Muscle layer of duodenum (tissue), 2 donors: Measurements from ENCODE around the gene PIK3R3.

ENCODE experiments used
- H3K27ac ChIP-seq: one replicate; pipeline ENCODE4 v1.7.0; 2013; ENCODE audit warnings: mild to moderate bottlenecking, low read length
- H3K27me3 ChIP-seq: one replicate; pipeline ENCODE4 v1.7.0; 2013; ENCODE audit warnings: low read depth, mild to moderate bottlenecking, control low read depth, low read length
- H3K36me3 ChIP-seq, 2 donors: one replicate each; pipeline ENCODE4 v1.7.0; 2013; ENCODE audit warnings: low read length in 2 of 2, control low read depth in 1 of 2, mild to moderate bottlenecking in 1 of 2; ENCODE audit not compliant: insufficient read depth in 2 of 2, control insufficient read depth in 1 of 2
- H3K4me1 ChIP-seq, 2 donors: one replicate each; pipeline ENCODE4 v1.7.0; 2013; ENCODE audit warnings: low read length in 2 of 2, mild to moderate bottlenecking in 2 of 2, control low read depth in 1 of 2, moderate library complexity in 1 of 2; ENCODE audit not compliant: insufficient read depth in 2 of 2, control insufficient read depth in 1 of 2
- H3K4me3 ChIP-seq, 2 donors: one replicate each; pipeline ENCODE4 v1.7.0; 2013; ENCODE audit warnings: low read length in 2 of 2, low read depth in 1 of 2, mild to moderate bottlenecking in 1 of 2
- H3K9me3 ChIP-seq, 2 donors: one replicate each; pipeline ENCODE4 v1.7.0; 2013; ENCODE audit warnings: low read length in 2 of 2, control low read depth in 1 of 2, mild to moderate bottlenecking in 1 of 2; ENCODE audit not compliant: control insufficient read depth in 1 of 2
- donor health status: healthy.

The PIK3R3 gene

GRCh38 chr1:46013581-46013980, 118.8 kb downstream of the PIK3R3 start:
- H3K36me3 ChIP-seq, result peaks cover 25 to 33% of the 10 kb centered on the region in 2 donors

GRCh38 chr1:46012236-46012635, 120.2 kb downstream of the PIK3R3 start:
- H3K4me3 ChIP-seq, result no peak overlapping the region
- no peak overlapping the region for H3K27ac ChIP-seq
- H3K9me3 ChIP-seq, result no peaks in the 10 kb centered on the region
- peaks cover 39 to 46% of the 10 kb centered on the region in 2 donors for H3K36me3 ChIP-seq
- H3K27me3 ChIP-seq, result no peaks in the 10 kb centered on the region
- no peaks in the 10 kb centered on the region for H3K4me1 ChIP-seq

More at GRCh38 chr1:46013581-46013980, 118.8 kb downstream of the PIK3R3 start:
- Histone ChIP-seq H3K4me1 (no peaks in the 10 kb centered on the region), H3K9me3 (no peaks in the 10 kb centered on the region), H3K4me3 (no peak overlapping the region), H3K27me3 (no peaks in the 10 kb centered on the region), H3K27ac (no peak overlapping the region)

- H3K4me1 ChIP-seq, result no peaks in the 10 kb centered on the region
- no peaks in the 10 kb centered on the region for H3K27me3 ChIP-seq
- peaks cover 46 to 51% of the 10 kb centered on the region in 2 donors for H3K36me3 ChIP-seq
- H3K27ac ChIP-seq, result no peak overlapping the region
- no peaks in the 10 kb centered on the region for H3K9me3 ChIP-seq
- H3K4me3 ChIP-seq, result no peak overlapping the region
Observed at GRCh38 chr1:46011121-46011695, 121.2 kb downstream of the PIK3R3 start.

GRCh38 chr1:46010611-46011010, 121.8 kb downstream of the PIK3R3 start:
- H3K4me3 ChIP-seq, result no peak overlapping the region
- H3K27me3 ChIP-seq, result no peaks in the 10 kb centered on the region
- no peaks in the 10 kb centered on the region for H3K9me3 ChIP-seq
- no peak overlapping the region for H3K27ac ChIP-seq
- peaks cover 46 to 51% of the 10 kb centered on the region in 2 donors for H3K36me3 ChIP-seq
- H3K4me1 ChIP-seq, result no peaks in the 10 kb centered on the region

- no peaks in the 10 kb centered on the region for H3K4me1 ChIP-seq
- H3K9me3 ChIP-seq, result no peaks in the 10 kb centered on the region
- H3K27ac ChIP-seq, result no peak overlapping the region
- no peaks in the 10 kb centered on the region for H3K27me3 ChIP-seq
- peaks cover 46 to 51% of the 10 kb centered on the region in 2 donors for H3K36me3 ChIP-seq
- no peak overlapping the region for H3K4me3 ChIP-seq
Observed at GRCh38 chr1:46008585-46008984, 123.8 kb downstream of the PIK3R3 start.

- Histone ChIP-seq H3K27ac (no peak overlapping the region), H3K27me3 (no peaks in the 10 kb centered on the region), H3K4me3 (no peak overlapping the region), H3K36me3 (peaks cover 33 to 40% of the 10 kb centered on the region in 2 donors), H3K9me3 (no peaks in the 10 kb centered on the region), H3K4me1 (no peaks in the 10 kb centered on the region)
Observed at GRCh38 chr1:46005594-46005993, 126.8 kb downstream of the PIK3R3 start.

GRCh38 chr1:46004492-46004891, 127.9 kb downstream of the PIK3R3 start:
- H3K4me1 ChIP-seq, result no peaks in the 10 kb centered on the region
- H3K27me3 ChIP-seq, result no peaks in the 10 kb centered on the region
- H3K4me3 ChIP-seq, result no peak overlapping the region
- peaks cover 27 to 29% of the 10 kb centered on the region in 2 donors for H3K36me3 ChIP-seq
- H3K27ac ChIP-seq, result no peak overlapping the region
- H3K9me3 ChIP-seq, result no peaks in the 10 kb centered on the region

GRCh38 chr1:46003315-46003714, 129.1 kb downstream of the PIK3R3 start:
- H3K36me3 ChIP-seq, result peaks cover 20 to 22% of the 10 kb centered on the region in 2 donors
- no peaks in the 10 kb centered on the region for H3K9me3 ChIP-seq
- H3K4me3 ChIP-seq, result no peak overlapping the region
- H3K4me1 ChIP-seq, result no peaks in the 10 kb centered on the region
- H3K27me3 ChIP-seq, result no peaks in the 10 kb centered on the region
- H3K27ac ChIP-seq, result no peak overlapping the region

GRCh38 chr1:46002551-46003150, 129.8 kb downstream of the PIK3R3 start:
- Histone ChIP-seq H3K4me3 (no peak overlapping the region), H3K9me3 (no peaks in the 10 kb centered on the region), H3K27me3 (no peaks in the 10 kb centered on the region), H3K4me1 (no peaks in the 10 kb centered on the region), H3K36me3 (peaks cover 13 to 15% of the 10 kb centered on the region in 2 donors), H3K27ac (no peak overlapping the region)

- Histone ChIP-seq H3K4me3 (no peak overlapping the region), H3K27me3 (no peaks in the 10 kb centered on the region), H3K4me1 (no peaks in the 10 kb centered on the region), H3K9me3 (no peaks in the 10 kb centered on the region), H3K27ac (no peak overlapping the region), H3K36me3 (peaks cover 4 to 5% of the 10 kb centered on the region in 2 donors)
Observed at GRCh38 chr1:46001081-46001785, 131.2 kb downstream of the PIK3R3 start.

- no peaks in the 10 kb centered on the region for H3K4me1 ChIP-seq
- no peak overlapping the region for H3K27ac ChIP-seq
- H3K9me3 ChIP-seq, result no peaks in the 10 kb centered on the region
- no peaks in the 10 kb centered on the region for H3K27me3 ChIP-seq
- H3K4me3 ChIP-seq, result no peak overlapping the region
- peaks cover 4 to 5% of the 10 kb centered on the region in 2 donors for H3K36me3 ChIP-seq
Observed at GRCh38 chr1:45999507-45999906, 132.9 kb downstream of the PIK3R3 start.
